Activated CD8-positive, alpha-beta T cell treated with anti-CD3 and anti-CD28 coated beads for 36 hours (primary cell): Measurements from ENCODE around the gene FGD6. TPM values are rescaled to one million over a fixed set of nuclear protein-coding genes. Genes with fewer than 3 reads are reported as not detected.

Experiments
- ATAC-seq: fragments of 200-7000 bp; cut with Tn5 transposase; one replicate; pipeline ENCODE4 v1.10.0; 2021; ENCODE audit warnings: mild to moderate bottlenecking, moderate library complexity
- CTCF ChIA-PET: fragments of 350-600 bp; sonication (Branson Sonifier 250); formaldehyde crosslinking; loops from one replicate; lab custom pipeline; 2021; ENCODE audit warnings: antibody characterized with exemption; lab: Charles Lee
- POLR2A ChIA-PET: fragments of 350-600 bp; sonication (Branson Sonifier 250); formaldehyde crosslinking; loops from one replicate; lab custom pipeline; 2021; ENCODE audit warnings: antibody characterized with exemption; lab: Charles Lee
- DNase-seq: peaks from one replicate; pipeline ENCODE4 v3.0.0-alpha.2; 2020
- H3K27ac Mint-ChIP-seq: one replicate; pipeline ENCODE4 v1.8.0; 2021; ENCODE audit warnings: mild to moderate bottlenecking, mixed read lengths
- H3K27me3 Mint-ChIP-seq: one replicate; pipeline ENCODE4 v1.8.0; 2021; ENCODE audit warnings: mixed read lengths
- H3K36me3 Mint-ChIP-seq: one replicate; pipeline ENCODE4 v1.8.0; 2021; ENCODE audit warnings: low read depth, mixed read lengths
- H3K4me1 Mint-ChIP-seq: one replicate; pipeline ENCODE4 v1.8.0; 2021; ENCODE audit warnings: low read depth, mixed read lengths
- H3K4me3 Mint-ChIP-seq: one replicate; pipeline ENCODE4 v1.8.0; 2021; ENCODE audit warnings: mild to moderate bottlenecking, moderate library complexity, mixed read lengths
- H3K9me3 Mint-ChIP-seq: one replicate; pipeline ENCODE4 v1.8.0; 2021; ENCODE audit warnings: mixed read lengths
- intact Hi-C: fragments of 100-400 bp; cut with micrococcal nuclease; formaldehyde crosslinking; loops from one replicate; pipeline ENCODE4 v1.10.0; 2022
- total RNA-seq, 2 experiments: library from RNA; stranded (reverse); gene quantifications; one replicate each; pipeline ENCODE4 v1.2.3, GENCODE V29; 2021
- TF ChIP-seq, protein P1 (sequence below): fragments of 200-600 bp; IDR thresholded peaks from one replicate; pipeline ENCODE4 v1.8.0; 2022; ENCODE audit warnings: antibody characterized with exemption, mild to moderate bottlenecking

Gene FGD6
- total RNA-seq, 2 experiments from 2014 or later, result 0.41 to 0.54 TPM

DNA sequence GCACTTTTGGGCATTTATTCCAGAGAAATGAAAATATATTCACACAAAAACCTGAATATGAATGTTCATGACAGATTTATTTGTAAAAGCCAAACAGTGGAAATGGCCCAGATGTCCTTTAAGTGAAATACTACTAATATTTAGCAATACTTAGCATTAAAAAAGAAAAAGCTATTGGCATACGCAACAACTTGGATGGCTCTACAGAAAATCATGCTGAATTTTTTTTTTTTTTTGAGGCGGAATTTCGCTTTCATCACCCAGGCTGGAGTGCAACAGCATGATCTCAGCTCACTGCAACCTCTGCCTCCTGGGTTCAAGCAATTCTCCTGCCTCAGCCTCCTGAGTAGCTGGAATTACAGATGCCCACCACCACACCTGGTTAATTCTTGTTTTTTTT is 24.1 kb downstream of the FGD6 start:
- no peak for ATAC-seq
- POLR2A ChIA-PET, result no interaction called here
- no peaks in the 10 kb centered on the region for H3K27me3 Mint-ChIP-seq
- no peak overlapping the region for H3K27ac Mint-ChIP-seq
- H3K4me1 Mint-ChIP-seq, result no peaks in the 10 kb centered on the region
- DNase-seq, result no peak
- intact Hi-C loops, result no loop called here
- no peak overlapping the region for H3K4me3 Mint-ChIP-seq
- no peaks in the 10 kb centered on the region for H3K9me3 Mint-ChIP-seq
- no peaks in the 10 kb centered on the region for H3K36me3 Mint-ChIP-seq
- TF ChIP-seq, protein P1, sequence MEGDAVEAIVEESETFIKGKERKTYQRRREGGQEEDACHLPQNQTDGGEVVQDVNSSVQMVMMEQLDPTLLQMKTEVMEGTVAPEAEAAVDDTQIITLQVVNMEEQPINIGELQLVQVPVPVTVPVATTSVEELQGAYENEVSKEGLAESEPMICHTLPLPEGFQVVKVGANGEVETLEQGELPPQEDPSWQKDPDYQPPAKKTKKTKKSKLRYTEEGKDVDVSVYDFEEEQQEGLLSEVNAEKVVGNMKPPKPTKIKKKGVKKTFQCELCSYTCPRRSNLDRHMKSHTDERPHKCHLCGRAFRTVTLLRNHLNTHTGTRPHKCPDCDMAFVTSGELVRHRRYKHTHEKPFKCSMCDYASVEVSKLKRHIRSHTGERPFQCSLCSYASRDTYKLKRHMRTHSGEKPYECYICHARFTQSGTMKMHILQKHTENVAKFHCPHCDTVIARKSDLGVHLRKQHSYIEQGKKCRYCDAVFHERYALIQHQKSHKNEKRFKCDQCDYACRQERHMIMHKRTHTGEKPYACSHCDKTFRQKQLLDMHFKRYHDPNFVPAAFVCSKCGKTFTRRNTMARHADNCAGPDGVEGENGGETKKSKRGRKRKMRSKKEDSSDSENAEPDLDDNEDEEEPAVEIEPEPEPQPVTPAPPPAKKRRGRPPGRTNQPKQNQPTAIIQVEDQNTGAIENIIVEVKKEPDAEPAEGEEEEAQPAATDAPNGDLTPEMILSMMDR, result no peak
- CTCF ChIA-PET, result no interaction called here

DNA sequence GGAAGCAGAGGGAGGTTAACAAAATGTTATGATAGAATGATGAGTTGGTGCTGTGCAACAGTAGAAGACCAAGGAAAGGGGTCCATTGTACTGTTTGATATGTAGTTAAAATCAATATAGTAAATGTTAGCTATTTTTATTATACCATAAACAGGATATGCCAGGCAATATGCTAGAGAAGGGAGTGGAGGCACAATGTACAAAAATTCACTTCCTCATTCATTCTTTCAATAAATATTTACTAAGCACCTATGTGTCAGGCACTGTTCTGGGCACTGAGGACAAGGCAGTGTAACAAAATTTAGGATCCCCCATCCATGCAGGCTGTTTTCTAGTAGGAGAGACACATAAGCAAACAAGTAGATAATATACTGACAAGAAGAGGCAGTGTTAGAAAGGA is 25.0 kb downstream of the FGD6 start:
- DNase-seq (no peak), ATAC-seq (no peak)
- intact Hi-C loops, result no loop called here
- Mint-ChIP-seq H3K27me3 (no peaks in the 10 kb centered on the region), H3K9me3 (no peaks in the 10 kb centered on the region), H3K36me3 (no peaks in the 10 kb centered on the region), H3K4me3 (no peak overlapping the region), H3K4me1 (no peaks in the 10 kb centered on the region), H3K27ac (no peak overlapping the region)
- POLR2A ChIA-PET, result no interaction called here
- TF ChIP-seq, protein P1, result no peak
- CTCF ChIA-PET, result no interaction called here

DNA sequence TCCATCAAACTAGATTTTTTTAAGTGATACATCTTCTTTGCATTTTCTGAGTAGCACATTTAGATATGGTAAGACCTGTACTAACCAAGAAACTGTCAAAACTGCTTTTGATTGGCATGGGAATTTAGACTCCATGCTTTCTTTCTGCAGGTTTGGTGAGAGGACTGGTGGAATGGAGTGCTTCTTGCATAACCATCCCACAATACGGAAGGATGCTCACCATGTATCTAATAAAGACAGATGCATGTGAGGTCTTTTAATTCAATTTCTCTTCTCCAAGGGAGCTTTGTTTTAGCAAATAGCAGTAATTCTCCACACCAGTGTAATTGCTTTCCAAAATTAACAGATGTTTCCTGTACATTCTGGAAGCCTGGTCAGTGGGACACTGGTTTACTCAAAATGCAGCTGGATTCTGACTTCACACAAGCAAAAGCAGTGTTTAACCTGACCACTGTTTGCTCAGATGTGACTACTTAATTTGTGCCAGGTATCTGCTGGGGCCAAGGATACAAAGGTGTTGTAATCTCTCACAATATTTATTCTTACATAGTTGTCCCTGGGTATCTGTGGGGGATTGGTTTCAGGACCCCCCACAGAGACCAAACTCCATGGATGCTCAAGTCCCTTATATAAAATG is 26.1 kb downstream of the FGD6 start:
- H3K4me1 Mint-ChIP-seq, result no peaks in the 10 kb centered on the region
- no peaks in the 10 kb centered on the region for H3K36me3 Mint-ChIP-seq
- ATAC-seq (no peak), DNase-seq (no peak)
- TF ChIP-seq, protein P1, result no peak
- intact Hi-C loops, result no loop called here
- H3K27ac Mint-ChIP-seq, result no peak overlapping the region
- H3K27me3 Mint-ChIP-seq, result no peaks in the 10 kb centered on the region
- ChIA-PET CTCF (no interaction called here), POLR2A (no interaction called here)
- H3K9me3 Mint-ChIP-seq, result no peaks in the 10 kb centered on the region
- no peak overlapping the region for H3K4me3 Mint-ChIP-seq

DNA sequence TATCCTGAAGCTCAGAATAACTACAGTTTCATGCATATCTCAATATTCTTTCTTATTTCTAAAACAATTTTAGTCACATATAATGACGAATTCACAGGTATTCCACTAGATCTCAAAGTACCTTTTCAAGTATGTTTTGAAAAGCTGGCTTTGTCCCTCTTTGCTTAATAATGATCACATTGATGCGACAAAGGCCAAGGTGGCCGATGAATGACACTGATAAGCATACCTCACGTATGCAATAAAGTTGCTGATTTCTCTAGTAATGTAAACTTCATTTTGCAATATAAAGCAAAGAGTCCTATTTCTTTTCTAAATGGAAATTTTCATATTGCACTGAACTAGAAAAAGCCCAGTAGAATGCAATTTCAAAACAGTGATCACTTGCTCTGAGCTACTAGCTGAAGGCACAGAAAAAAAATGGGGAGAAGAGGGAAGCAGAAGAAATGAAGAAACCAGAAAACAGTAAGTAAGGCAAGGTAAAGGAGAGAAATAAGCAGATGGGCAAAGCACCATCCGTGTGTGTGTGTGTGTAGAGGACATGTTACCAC is 29.3 kb downstream of the FGD6 start:
- intact Hi-C loops, result no loop called here
- TF ChIP-seq, protein P1, result no peak
- H3K9me3 Mint-ChIP-seq, result no peaks in the 10 kb centered on the region
- H3K27me3 Mint-ChIP-seq, result no peaks in the 10 kb centered on the region
- no peaks in the 10 kb centered on the region for H3K4me1 Mint-ChIP-seq
- H3K27ac Mint-ChIP-seq, result no peak overlapping the region
- CTCF ChIA-PET, result interaction anchor here (0.9 kb wide), 1 partner anchor 147 kb away, joined by 3 read pairs; no protein-coding TSS in a partner anchor
- POLR2A ChIA-PET, result no interaction called here
- ATAC-seq, result no peak
- no peak for DNase-seq
- no peaks in the 10 kb centered on the region for H3K36me3 Mint-ChIP-seq
- no peak overlapping the region for H3K4me3 Mint-ChIP-seq

DNA sequence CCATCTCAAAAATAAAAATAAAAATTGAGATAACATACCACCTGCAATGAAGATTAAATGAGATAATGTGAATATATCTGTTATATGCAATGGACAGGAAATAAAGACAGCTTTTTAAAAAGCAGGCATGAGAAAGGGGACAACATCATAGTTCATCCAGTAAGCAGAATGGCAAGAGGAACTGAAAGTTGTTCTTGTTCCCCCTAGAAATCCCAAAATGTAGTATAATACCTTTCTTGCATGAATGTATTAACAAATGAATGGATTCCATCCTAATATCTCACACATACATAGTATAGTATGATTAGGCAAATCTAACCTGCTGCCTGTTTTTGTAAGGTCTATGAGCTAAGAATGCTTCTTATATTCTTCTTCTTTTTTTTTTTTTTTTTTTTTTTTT is 31.4 kb downstream of the FGD6 start:
- intact Hi-C loops, result no loop called here
- no peaks in the 10 kb centered on the region for H3K27me3 Mint-ChIP-seq
- H3K27ac Mint-ChIP-seq, result no peak overlapping the region
- H3K9me3 Mint-ChIP-seq, result no peaks in the 10 kb centered on the region
- no peaks in the 10 kb centered on the region for H3K4me1 Mint-ChIP-seq
- TF ChIP-seq, protein P1, result no peak
- H3K36me3 Mint-ChIP-seq, result no peaks in the 10 kb centered on the region
- no peak overlapping the region for H3K4me3 Mint-ChIP-seq
- CTCF ChIA-PET, result no interaction called here
- no peak for DNase-seq
- no peak for ATAC-seq
- POLR2A ChIA-PET, result no interaction called here
